ENCODE measurements around the gene MB. TPM values are rescaled to one million over a fixed set of nuclear protein-coding genes. Genes with fewer than 3 reads are reported as not detected.

The MB gene
- total RNA-seq, 2 experiments from 2014 or later: not detected

DNA sequence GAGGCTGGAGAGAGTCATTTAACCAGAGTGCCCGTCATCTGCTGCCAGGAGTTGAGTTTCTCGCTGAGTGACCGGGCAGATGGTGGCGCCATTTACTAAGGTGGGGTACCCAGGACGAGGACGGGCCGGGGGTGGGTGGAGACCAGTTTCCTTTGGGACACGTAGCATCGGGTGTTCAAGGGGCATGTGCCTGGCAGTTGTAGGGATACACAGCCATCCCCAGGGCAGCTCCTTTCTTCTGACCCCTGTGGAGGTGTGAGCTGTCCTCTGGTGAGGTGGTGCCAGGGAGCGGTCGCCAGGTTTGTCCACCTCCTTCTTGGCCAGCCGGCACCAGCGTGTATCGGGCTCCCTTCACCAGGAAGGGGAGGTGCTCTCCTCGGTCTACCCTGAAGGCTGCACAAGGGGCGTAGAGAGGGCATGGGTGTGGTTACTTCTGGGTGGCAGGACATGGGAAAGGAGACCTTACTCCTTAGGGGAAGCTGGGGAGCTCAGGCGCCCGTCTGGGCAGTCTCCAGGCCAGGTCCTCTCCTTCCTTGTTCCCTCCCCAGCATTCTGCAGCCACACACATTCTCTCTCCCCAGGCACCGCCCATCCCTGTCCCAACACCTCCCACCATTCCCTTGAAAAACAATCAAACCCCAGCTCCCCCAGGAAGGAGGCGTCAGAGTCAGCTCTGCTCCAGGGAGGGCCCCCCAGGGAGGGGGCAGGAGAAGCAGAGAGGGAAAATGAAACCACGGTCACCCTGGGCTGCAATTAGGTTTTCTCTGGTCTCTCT is 10.3 kb upstream of the MB start:
- ChIA-PET POLR2A (interaction anchor here (1.5 kb wide), 1 partner anchor 290 kb away, joined by 3 read pairs; no protein-coding TSS in a partner anchor), CTCF (ENCODE audit: unreplicated experiment) (interaction anchor here (0.8 kb wide), 1 partner anchor 294 kb away, joined by 4 read pairs; no protein-coding TSS in a partner anchor)
- H3K4me2 ChIP-seq (ENCODE audit: low read length): peak overlapping the region; percentile 71
- H3K79me2 ChIP-seq (ENCODE audit: insufficient read depth, low read depth, low read length): no peaks in the 10 kb centered on the region
- H3K9me3 ChIP-seq (ENCODE audit: low read length): no peaks in the 10 kb centered on the region
- peak overlapping the region; percentile 86 for H2AFZ ChIP-seq (ENCODE audit: low read length)
- peak overlapping the region; percentile 18 for H3K27ac ChIP-seq (ENCODE audit: low read depth, low read length, poor library complexity, severe bottlenecking)
- TF ChIP-seq EZH2phosphoT487 (IDR thresholded peaks at IDR 0.05; ENCODE audit: borderline replicate concordance, low read depth, low read length): no peak
- TF ChIP-seq, protein P1, sequence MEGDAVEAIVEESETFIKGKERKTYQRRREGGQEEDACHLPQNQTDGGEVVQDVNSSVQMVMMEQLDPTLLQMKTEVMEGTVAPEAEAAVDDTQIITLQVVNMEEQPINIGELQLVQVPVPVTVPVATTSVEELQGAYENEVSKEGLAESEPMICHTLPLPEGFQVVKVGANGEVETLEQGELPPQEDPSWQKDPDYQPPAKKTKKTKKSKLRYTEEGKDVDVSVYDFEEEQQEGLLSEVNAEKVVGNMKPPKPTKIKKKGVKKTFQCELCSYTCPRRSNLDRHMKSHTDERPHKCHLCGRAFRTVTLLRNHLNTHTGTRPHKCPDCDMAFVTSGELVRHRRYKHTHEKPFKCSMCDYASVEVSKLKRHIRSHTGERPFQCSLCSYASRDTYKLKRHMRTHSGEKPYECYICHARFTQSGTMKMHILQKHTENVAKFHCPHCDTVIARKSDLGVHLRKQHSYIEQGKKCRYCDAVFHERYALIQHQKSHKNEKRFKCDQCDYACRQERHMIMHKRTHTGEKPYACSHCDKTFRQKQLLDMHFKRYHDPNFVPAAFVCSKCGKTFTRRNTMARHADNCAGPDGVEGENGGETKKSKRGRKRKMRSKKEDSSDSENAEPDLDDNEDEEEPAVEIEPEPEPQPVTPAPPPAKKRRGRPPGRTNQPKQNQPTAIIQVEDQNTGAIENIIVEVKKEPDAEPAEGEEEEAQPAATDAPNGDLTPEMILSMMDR (conservative IDR thresholded peaks at IDR 0.05; ENCODE audit: low read length): peak; percentile 83
- BruUV-seq (replicated peaks): no TSS peak
- peak overlapping the region; percentile 64 for H3K4me3 ChIP-seq (ENCODE audit: low read depth, low read length, poor library complexity, severe bottlenecking)
- H3K36me3 ChIP-seq (ENCODE audit: insufficient read depth, low read length): no peaks in the 10 kb centered on the region; the same call in 1 of the 2 replicates
- no peaks in the 10 kb centered on the region for H3K9me2 ChIP-seq (ENCODE audit: insufficient read depth, low read length)
- intact Hi-C loops (cut with micrococcal nuclease; ENCODE audit: unreplicated experiment): loop anchor here (1.0 to 5.0 kb wide), 5 partner anchors 125 to 497 kb away; no protein-coding TSS in a partner anchor
- peaks cover 25% of the 10 kb centered on the region for H3K4me1 ChIP-seq (ENCODE audit: insufficient read depth, low read length, poor library complexity, severe bottlenecking)
- H4K20me1 ChIP-seq (ENCODE audit: insufficient read depth, low read length): no peaks in the 10 kb centered on the region
- peak; percentile 83 for DNase-seq (ENCODE audit: low spot score)

DNA sequence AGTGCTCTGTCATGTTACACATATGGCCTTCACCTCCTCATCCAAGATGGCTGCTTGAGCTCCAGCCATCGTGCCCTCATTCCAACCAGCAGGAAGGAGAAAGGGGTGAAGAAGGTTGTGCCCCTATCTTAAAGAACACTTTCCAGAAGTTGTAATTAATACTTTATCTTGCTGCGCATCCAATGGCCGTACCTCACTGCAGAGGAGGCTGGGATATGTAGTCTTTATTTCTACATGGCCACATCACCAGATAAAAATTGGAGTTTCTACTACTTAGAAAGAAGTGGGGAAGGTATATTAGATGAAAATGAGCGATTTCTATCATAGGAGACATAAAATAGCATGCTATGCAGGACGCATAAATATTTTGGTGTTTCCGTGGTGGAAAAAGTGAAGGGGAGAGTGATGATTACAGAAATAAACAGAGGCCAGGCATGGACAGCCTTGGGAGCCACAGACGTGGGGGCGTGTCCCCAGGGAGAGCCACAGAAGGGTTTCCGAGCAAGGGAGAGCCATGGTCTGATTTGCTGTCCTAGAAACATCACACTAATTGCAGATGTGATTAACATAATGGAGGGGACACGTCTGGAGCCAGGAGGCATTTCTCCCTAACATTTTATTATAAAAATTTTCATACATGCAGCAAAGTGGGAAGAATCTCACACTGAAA is 8.8 kb upstream of the MB start:
- Histone ChIP-seq H2AFZ (ENCODE audit: low read length) (0 out of 2 replicates have a peak overlapping the region, but pooled peaks have one; percentile 22), H3K4me1 (ENCODE audit: insufficient read depth, low read length, poor library complexity, severe bottlenecking) (peaks cover 25% of the 10 kb centered on the region), H3K27ac (ENCODE audit: low read depth, low read length, poor library complexity, severe bottlenecking) (no peak overlapping the region), H3K36me3 (ENCODE audit: insufficient read depth, low read length) (no peaks in the 10 kb centered on the region; the same call in 1 of the 2 replicates), H3K4me3 (ENCODE audit: low read depth, low read length, poor library complexity, severe bottlenecking) (no peak overlapping the region), H3K79me2 (ENCODE audit: insufficient read depth, low read depth, low read length) (no peaks in the 10 kb centered on the region), H3K4me2 (ENCODE audit: low read length) (no peak overlapping the region), H3K9me2 (ENCODE audit: insufficient read depth, low read length) (no peaks in the 10 kb centered on the region), H3K9me3 (ENCODE audit: low read length) (no peaks in the 10 kb centered on the region), H4K20me1 (ENCODE audit: insufficient read depth, low read length) (no peaks in the 10 kb centered on the region)
- no TSS peak for BruUV-seq (replicated peaks)
- no peak for DNase-seq (ENCODE audit: low spot score)
- intact Hi-C loops (cut with micrococcal nuclease; ENCODE audit: unreplicated experiment): loop anchor here (5.0 kb wide), 1 partner anchor 126 kb away; no protein-coding TSS in a partner anchor
- CTCF ChIA-PET (ENCODE audit: unreplicated experiment): interaction anchor here (0.5 kb wide), 1 partner anchor 120 kb away, joined by 3 read pairs; no protein-coding TSS in a partner anchor
- POLR2A ChIA-PET: no interaction called here
- TF ChIP-seq, protein P1 (conservative IDR thresholded peaks at IDR 0.05; ENCODE audit: low read length): no peak
- no peak for TF ChIP-seq EZH2phosphoT487 (IDR thresholded peaks at IDR 0.05; ENCODE audit: borderline replicate concordance, low read depth, low read length)

Measured in OCI-LY7 (cell line).